BJ (cell line): ENCODE measurements around the gene SEMA4B. TPM values are rescaled to one million over a fixed set of nuclear protein-coding genes. Genes with fewer than 3 reads are reported as not detected.

Experiments used
- CTCF ChIA-PET: fragments of 350-600 bp; formaldehyde crosslinking; extraction: SDS; loops from one replicate; lab custom pipeline; 2021; ENCODE audit warnings: antibody characterized with exemption, inconsistent platforms; lab: Yijun Ruan, JAX
- POLR2A ChIA-PET: fragments of 300-600 bp; sonication (Branson Sonifier 250); formaldehyde crosslinking; extraction: SDS; loops from one replicate; lab custom pipeline; 2021; ENCODE audit warnings: antibody characterized with exemption; lab: Charles Lee
- DNase-seq: peaks from one replicate; pipeline ENCODE4 v3.0.0-alpha.2; 2011; ENCODE audit warnings: low read depth
- H3K27me3 ChIP-seq: 2 replicates; pipeline ENCODE4 v1.6.0; 2011; ENCODE audit warnings: low read length; ENCODE audit not compliant: control insufficient read depth, insufficient read depth
- H3K36me3 ChIP-seq: 2 replicates; pipeline ENCODE4 v1.5.1; 2011; ENCODE audit warnings: low read length; ENCODE audit not compliant: control insufficient read depth, insufficient read depth
- H3K4me3 ChIP-seq: 2 replicates; pipeline ENCODE4 v1.5.1; 2011; ENCODE audit warnings: low read depth, mild to moderate bottlenecking, control low read depth, low read length
- polyA plus RNA-seq: library from polyadenylated mRNA; depleted of rRNA; stranded (reverse); fragments of >200 nt; gene quantifications from 2 replicates; pipeline ENCODE4 v1.2.3, GENCODE V29; 2011
- TF ChIP-seq, protein P1 (sequence below): IDR thresholded peaks from 2 replicates; pipeline ENCODE4 v1.5.1; 2011; ENCODE audit warnings: low read depth, mild to moderate bottlenecking, control low read depth, inconsistent platforms, low read length, moderate library complexity; ENCODE audit not compliant: insufficient read depth

SEMA4B gene
- polyA plus RNA-seq, 1 experiment, result 17.5 TPM

DNA sequence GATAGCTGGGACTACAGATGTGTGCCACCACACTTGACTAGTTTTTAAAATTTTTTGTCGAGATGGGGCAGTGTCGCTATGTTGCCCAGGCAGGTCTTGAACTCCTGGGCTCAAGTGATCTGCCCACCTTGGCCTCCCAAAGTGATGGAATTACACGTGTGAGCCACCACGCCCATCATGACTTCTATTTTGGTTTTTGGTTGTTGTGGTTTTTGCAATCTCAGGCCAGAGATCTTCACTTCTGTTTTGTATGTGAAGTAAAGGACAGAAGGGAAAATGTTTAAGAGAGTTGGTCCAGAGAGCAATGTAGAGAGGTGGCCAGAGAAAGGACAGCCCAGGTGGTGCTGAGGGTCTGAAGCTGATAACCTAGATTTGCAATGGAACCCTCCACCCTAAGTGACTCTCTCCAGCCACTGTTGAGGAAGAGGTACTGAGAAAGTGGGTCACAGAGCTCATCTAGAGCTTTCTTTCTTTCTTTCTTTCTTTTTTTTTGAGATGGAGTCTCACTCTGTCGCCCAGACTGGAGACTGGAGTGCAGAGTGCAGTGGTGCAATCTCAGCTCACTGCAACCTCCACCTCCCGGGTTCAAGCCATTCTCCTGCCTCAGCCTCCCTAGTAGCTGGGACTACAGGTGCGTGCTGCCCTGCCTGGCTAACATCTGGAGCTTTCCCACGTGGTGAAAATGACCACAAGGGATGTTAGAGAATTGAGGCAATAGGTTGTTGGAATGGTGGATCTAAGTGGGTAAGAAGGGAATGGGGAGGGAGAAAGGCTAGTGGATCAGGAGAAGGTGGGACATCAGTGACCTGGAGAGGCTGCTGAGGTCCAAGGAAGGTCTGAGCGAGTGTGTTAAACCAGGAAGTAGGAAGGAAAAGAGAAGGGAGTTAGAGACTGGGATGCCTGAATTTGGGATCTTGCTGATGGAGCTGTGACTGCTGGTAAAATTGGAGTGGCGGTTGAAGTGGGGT, 22.4 kb upstream of the SEMA4B start:
- Histone ChIP-seq H3K36me3 (no peaks in the 10 kb centered on the region), H3K4me3 (no peak overlapping the region), H3K27me3 (peaks cover 3% of the 10 kb centered on the region)
- no peak for DNase-seq
- TF ChIP-seq, protein P1, sequence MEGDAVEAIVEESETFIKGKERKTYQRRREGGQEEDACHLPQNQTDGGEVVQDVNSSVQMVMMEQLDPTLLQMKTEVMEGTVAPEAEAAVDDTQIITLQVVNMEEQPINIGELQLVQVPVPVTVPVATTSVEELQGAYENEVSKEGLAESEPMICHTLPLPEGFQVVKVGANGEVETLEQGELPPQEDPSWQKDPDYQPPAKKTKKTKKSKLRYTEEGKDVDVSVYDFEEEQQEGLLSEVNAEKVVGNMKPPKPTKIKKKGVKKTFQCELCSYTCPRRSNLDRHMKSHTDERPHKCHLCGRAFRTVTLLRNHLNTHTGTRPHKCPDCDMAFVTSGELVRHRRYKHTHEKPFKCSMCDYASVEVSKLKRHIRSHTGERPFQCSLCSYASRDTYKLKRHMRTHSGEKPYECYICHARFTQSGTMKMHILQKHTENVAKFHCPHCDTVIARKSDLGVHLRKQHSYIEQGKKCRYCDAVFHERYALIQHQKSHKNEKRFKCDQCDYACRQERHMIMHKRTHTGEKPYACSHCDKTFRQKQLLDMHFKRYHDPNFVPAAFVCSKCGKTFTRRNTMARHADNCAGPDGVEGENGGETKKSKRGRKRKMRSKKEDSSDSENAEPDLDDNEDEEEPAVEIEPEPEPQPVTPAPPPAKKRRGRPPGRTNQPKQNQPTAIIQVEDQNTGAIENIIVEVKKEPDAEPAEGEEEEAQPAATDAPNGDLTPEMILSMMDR, result no peak
- POLR2A ChIA-PET, result interaction anchor here (0.6 kb wide), 1 partner anchor 475 kb away, joined by 4 read pairs; no protein-coding TSS in a partner anchor
- CTCF ChIA-PET, result interaction anchor here (0.6 to 1.0 kb wide), 2 partner anchors 10 to 13 kb away, joined by 3 read pairs; no protein-coding TSS in a partner anchor

DNA sequence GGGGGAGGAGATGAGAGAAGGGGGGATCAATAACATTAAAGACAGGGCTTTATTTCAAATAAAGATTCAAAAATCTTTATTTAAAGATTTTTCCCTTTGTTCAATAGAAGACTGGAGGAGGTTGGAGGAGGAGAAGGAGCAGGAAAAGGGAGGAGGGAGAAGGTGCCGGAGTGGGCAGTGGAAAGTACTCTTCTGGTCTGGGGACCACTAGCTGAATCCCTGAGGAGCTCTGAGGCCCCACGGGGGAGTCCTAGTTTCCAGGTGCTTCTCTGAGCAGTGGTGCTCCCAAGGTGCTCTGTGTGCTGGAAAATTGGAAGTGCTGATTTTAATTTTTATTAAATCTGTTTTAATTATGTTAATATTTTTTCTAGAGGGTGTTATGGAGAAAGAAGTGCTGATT, 19.4 kb upstream of the SEMA4B start:
- DNase-seq, result no peak
- CTCF ChIA-PET, result interaction anchor here (1.0 to 1.3 kb wide), 2 partner anchors 18 to 40 kb away, joined by 3 read pairs; no protein-coding TSS in a partner anchor
- TF ChIP-seq, protein P1, result no peak
- POLR2A ChIA-PET, result no interaction called here
- peaks cover 3% of the 10 kb centered on the region for H3K27me3 ChIP-seq
- no peaks in the 10 kb centered on the region for H3K36me3 ChIP-seq
- no peak overlapping the region for H3K4me3 ChIP-seq

DNA sequence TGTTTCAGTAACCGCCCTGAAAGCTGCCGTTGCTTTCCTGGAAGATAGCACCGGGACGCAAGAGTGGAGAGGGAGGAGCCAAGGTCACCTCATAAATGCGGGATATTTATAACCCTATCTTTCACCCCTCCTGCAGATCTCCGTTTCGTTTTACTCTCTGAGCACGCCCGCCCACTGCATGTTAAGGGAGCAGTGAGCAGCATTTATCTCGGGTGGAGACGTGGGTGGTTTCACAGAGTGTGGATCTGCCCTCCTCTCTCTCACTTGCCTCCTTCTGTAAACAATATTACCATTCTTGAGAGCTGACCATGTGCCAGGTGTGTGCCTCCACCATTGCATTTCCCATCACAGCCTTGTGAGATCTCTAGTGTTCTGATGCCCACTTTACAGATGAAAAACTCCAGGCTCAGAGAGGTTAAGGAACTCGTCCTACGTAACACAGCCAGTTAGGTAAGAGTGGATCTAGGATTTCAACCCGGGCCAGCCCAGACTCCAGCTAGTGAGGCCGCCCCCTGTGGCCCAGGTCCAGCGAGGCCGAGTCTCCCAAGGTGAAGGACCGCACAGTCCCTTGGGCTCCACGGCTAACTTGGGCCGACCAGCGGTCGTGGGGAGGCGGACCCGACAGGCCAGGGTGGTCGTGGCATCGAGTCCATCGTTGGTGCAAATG, 16.9 kb upstream of the SEMA4B start:
- Histone ChIP-seq H3K27me3 (peaks cover 1% of the 10 kb centered on the region), H3K4me3 (peak overlapping the region; percentile 77), H3K36me3 (no peaks in the 10 kb centered on the region)
- TF ChIP-seq, protein P1, result no peak
- ChIA-PET POLR2A (no interaction called here), CTCF (no interaction called here)
- DNase-seq, result peak; percentile 30

DNA sequence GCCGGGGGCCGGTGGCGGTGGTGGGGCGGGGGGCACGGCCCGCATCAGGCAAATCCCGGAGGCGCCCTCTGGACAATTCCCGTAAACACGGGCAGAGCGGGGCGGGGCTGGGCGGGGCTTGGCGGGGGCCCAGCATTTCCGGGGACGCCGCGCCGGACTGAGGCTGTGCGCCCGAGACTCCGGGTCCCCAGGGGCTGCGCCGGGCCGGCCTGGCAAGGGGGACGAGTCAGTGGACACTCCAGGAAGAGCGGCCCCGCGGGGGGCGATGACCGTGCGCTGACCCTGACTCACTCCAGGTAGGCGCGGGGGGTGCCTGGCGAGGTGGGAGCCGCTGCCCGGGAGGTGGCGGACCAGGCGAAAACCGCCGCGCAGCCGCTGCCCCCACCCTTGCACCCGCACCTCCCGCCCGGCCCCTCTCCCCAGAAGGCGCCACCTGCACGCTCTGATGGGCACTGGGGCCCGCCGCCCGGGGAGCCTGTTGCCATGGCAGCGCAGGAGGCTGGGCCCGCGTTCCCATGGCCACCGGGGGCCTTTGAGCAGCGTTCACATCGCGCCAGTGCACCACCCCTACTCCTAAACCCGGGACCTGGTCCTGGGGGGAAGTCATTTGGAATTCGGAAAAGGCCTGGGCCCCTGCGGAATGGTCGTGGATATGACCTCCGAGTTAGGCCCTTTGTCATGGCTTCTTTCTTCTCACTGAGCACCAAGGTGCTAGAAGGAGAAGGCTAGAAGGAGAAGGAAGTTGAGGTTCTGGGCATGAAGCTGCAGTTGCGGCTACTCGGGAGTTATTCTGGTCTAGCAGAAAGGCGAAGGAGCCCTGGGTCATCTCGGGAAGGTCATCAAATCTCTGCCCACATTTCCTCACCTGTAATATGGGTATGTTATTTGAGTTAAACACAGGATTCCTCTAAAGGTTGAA, 16.1 kb upstream of the SEMA4B start:
- TF ChIP-seq, protein P1, result no peak
- POLR2A ChIA-PET, result no interaction called here
- DNase-seq, result no peak
- no peaks in the 10 kb centered on the region for H3K36me3 ChIP-seq
- CTCF ChIA-PET, result interaction anchor here (0.8 to 1.3 kb wide), 2 partner anchors 25 to 303 kb away, joined by 3 read pairs; no protein-coding TSS in a partner anchor
- H3K4me3 ChIP-seq, result peak overlapping the region; percentile 77
- H3K27me3 ChIP-seq, result no peaks in the 10 kb centered on the region
